ENCODE results near the gene NR2F2.

DNA sequence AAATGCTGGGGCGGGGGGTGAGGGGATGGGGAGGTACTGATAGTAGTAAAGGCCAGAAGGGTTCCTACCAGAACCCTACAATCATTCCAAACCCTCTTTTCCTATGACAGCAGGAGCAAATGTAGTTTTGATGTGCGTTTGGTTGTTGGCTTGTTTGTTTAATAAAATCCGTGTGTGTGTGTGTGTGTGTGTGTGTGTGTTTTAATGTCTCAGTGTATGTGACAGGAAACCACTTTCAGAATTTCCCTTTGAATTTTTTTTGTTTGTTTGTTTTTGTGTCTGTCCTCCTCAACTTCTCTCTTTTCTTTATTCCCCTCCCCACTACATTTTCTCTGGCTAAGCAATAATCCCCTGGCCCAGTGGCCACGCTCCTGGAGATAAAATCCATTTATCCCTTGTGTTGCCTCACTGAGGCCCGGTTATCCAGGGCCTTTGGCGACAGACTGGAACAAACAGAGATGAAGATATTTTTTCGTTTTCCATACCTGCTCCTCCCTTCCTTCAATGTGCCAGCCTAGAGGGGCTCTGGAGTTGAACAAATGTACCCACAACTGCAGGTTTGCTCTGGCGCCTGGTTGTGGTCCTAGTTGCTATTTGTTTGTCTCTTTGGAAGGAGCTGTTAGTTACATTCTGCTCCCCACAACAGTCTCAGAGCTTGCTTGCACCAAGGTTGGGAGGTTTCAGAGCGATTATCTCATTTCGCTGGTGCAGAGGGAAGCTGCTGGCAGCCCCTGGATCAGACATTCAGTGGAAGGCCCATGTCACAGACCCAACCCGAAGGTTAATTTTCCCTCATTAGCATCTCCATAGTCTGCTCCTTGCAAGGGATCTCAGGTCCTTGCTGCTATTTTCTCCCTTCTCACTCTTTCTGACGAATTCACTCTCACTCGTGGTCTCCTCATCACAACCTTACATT, 17.9 kb downstream of the NR2F2 start:
- TF ChIP-seq EP300 (IDR thresholded peaks at IDR 0.05): no peak
- TF ChIP-seq, protein P1, sequence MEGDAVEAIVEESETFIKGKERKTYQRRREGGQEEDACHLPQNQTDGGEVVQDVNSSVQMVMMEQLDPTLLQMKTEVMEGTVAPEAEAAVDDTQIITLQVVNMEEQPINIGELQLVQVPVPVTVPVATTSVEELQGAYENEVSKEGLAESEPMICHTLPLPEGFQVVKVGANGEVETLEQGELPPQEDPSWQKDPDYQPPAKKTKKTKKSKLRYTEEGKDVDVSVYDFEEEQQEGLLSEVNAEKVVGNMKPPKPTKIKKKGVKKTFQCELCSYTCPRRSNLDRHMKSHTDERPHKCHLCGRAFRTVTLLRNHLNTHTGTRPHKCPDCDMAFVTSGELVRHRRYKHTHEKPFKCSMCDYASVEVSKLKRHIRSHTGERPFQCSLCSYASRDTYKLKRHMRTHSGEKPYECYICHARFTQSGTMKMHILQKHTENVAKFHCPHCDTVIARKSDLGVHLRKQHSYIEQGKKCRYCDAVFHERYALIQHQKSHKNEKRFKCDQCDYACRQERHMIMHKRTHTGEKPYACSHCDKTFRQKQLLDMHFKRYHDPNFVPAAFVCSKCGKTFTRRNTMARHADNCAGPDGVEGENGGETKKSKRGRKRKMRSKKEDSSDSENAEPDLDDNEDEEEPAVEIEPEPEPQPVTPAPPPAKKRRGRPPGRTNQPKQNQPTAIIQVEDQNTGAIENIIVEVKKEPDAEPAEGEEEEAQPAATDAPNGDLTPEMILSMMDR (IDR thresholded peaks at IDR 0.05): no peak
- TF ChIP-seq POLR2A (IDR thresholded peaks at IDR 0.05; ENCODE audit: low read depth): no peak

Data from esophagus muscularis mucosa (tissue), 4 donors.